WERI-Rb-1 (cell line): Measurements from ENCODE around the gene AKAP3.

ENCODE experiments used
- DNase-seq: peaks from one replicate; pipeline ENCODE4 v3.0.0-alpha.2; 2020
- H3K27ac ChIP-seq: fragments of 250-450 bp; sonication (Bioruptor Pico); 2 replicates; pipeline ENCODE4 v1.5.1; 2020; ENCODE audit warnings: mild to moderate bottlenecking, moderate library complexity
- H3K27me3 ChIP-seq: fragments of 250-450 bp; sonication (Bioruptor Pico); 2 replicates; pipeline ENCODE4 v1.5.1; 2021; ENCODE audit warnings: mild to moderate bottlenecking, low read depth, moderate library complexity; ENCODE audit not compliant: insufficient read depth, severe bottlenecking
- H3K36me3 ChIP-seq: fragments of 250-450 bp; sonication (Bioruptor Pico); 2 replicates; pipeline ENCODE4 v1.5.1; 2020; ENCODE audit warnings: mild to moderate bottlenecking, moderate library complexity
- H3K4me3 ChIP-seq: 2 replicates; pipeline ENCODE4 v1.5.1; 2011; ENCODE audit warnings: low read depth, mild to moderate bottlenecking, control low read depth, low read length
- H3K9me3 ChIP-seq: fragments of 250-450 bp; sonication (Bioruptor Pico); 2 replicates; pipeline ENCODE4 v1.5.1; 2021; ENCODE audit warnings: mild to moderate bottlenecking, moderate library complexity; ENCODE audit not compliant: severe bottlenecking
- CTCF ChIP-seq: IDR thresholded peaks from 2 replicates; pipeline ENCODE4 v1.5.1; 2011; ENCODE audit warnings: low read depth, mild to moderate bottlenecking, control low read depth, inconsistent platforms, low read length

The AKAP3 gene

GRCh38 chr12:4648501-4649357, at the start of gene AKAP3, which contains the start of gene NDUFA9:
AKAP3 (minus strand) TSS chr12:4649051; CDS start chr12:4638196, 10,855 bp downstream.
NDUFA9 (plus strand) TSS chr12:4649114; CDS start chr12:4649127, 13 bp downstream.
- H3K27me3 ChIP-seq: no peaks in the 10 kb centered on the region
- H3K36me3 ChIP-seq: peaks cover 4% of the 10 kb centered on the region; the same call in 1 of the 2 replicates
- no peak for TF ChIP-seq CTCF
- peak within 1 kb of the TSS; percentile 89 for H3K27ac ChIP-seq
- peak; percentile 88 for DNase-seq
- peak within 1 kb of the TSS; percentile 93 for H3K4me3 ChIP-seq
- H3K9me3 ChIP-seq: no peaks in the 10 kb centered on the region

- peaks cover 34% of the 10 kb centered on the region for H3K36me3 ChIP-seq
- no peak for TF ChIP-seq CTCF
- no peak overlapping the region for H3K4me3 ChIP-seq
- no peaks in the 10 kb centered on the region for H3K9me3 ChIP-seq
- no peak for DNase-seq
- H3K27me3 ChIP-seq: no peaks in the 10 kb centered on the region
- H3K27ac ChIP-seq: no peak overlapping the region
These were observed 41.9 kb upstream of the AKAP3 start for GRCh38 chr12:4690760-4691159.

- H3K36me3 ChIP-seq: peaks cover 62% of the 10 kb centered on the region
- no peak overlapping the region for H3K4me3 ChIP-seq
- no peak for TF ChIP-seq CTCF
- no peaks in the 10 kb centered on the region for H3K27me3 ChIP-seq
- no peak overlapping the region for H3K27ac ChIP-seq
- no peaks in the 10 kb centered on the region for H3K9me3 ChIP-seq
- DNase-seq: peak; percentile 9
These were observed 36.5 kb upstream of the AKAP3 start for GRCh38 chr12:4685317-4685716.

GRCh38 chr12:4681732-4682131, 32.9 kb upstream of the AKAP3 start:
- no peak for TF ChIP-seq CTCF

GRCh38 chr12:4679711-4680110, 30.9 kb upstream of the AKAP3 start:
- peaks cover 21% of the 10 kb centered on the region for H3K36me3 ChIP-seq
- no peak for DNase-seq
- no peak overlapping the region for H3K4me3 ChIP-seq
- H3K27ac ChIP-seq: no peak overlapping the region
- H3K27me3 ChIP-seq: no peaks in the 10 kb centered on the region
- H3K9me3 ChIP-seq: peaks cover 4% of the 10 kb centered on the region
- no peak for TF ChIP-seq CTCF

More at GRCh38 chr12:4681732-4682131, 32.9 kb upstream of the AKAP3 start:
- Histone ChIP-seq H3K4me3 (no peak overlapping the region), H3K36me3 (peaks cover 39% of the 10 kb centered on the region), H3K27ac (no peak overlapping the region), H3K9me3 (peaks cover 4% of the 10 kb centered on the region), H3K27me3 (no peaks in the 10 kb centered on the region)
- DNase-seq: no peak

GRCh38 chr12:4665236-4665635, 16.4 kb upstream of the AKAP3 start:
- no peak for TF ChIP-seq CTCF

More at GRCh38 chr12:4665236-4665635, 16.4 kb upstream of the AKAP3 start:
- peaks cover 89% of the 10 kb centered on the region for H3K36me3 ChIP-seq
- no peak overlapping the region for H3K27ac ChIP-seq
- no peaks in the 10 kb centered on the region for H3K9me3 ChIP-seq
- DNase-seq: no peak
- no peaks in the 10 kb centered on the region for H3K27me3 ChIP-seq
- H3K4me3 ChIP-seq: no peak overlapping the region
